T-helper 1 cell (primary cell): Measurements from ENCODE around the gene LARGE1.

ENCODE experiments used
- DNase-seq, 5 donors: peaks; one replicate each; pipeline ENCODE4 v3.0.0-alpha.2; 2012 to 2020

LARGE1 gene

DNA sequence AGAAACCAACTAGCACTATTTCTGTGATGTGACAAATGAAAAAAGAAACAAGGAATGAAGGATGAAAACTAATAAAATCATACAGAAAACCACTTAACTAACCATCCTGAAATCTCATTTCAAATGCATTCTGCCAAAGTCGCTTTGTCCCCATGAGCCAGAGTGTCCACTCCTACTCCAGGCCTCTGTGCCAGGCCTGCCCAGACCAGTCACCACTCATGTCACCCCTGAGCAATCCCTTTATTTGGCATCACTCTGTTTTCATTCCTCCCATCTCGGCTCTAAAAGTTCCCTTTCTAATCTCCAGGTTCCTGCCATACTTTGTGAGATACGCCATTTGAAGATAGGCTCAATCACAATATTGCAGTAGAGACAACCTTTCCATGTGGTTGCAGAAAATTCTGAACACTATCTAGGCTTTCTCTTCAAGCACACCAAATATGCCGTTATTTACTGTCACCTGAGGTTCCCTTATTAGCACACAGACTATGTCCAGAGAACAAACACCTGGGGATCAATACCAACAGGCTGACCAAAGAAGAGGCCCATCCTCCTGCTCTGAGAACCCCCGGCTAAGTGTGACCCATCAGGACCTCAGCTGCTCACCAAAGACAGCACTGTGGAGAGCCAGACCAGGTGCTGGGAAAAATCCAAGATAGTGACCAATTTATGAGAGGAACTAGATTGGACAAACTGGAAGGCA is 202.4 kb downstream of the LARGE1 start:
- no peak for DNase-seq

DNA sequence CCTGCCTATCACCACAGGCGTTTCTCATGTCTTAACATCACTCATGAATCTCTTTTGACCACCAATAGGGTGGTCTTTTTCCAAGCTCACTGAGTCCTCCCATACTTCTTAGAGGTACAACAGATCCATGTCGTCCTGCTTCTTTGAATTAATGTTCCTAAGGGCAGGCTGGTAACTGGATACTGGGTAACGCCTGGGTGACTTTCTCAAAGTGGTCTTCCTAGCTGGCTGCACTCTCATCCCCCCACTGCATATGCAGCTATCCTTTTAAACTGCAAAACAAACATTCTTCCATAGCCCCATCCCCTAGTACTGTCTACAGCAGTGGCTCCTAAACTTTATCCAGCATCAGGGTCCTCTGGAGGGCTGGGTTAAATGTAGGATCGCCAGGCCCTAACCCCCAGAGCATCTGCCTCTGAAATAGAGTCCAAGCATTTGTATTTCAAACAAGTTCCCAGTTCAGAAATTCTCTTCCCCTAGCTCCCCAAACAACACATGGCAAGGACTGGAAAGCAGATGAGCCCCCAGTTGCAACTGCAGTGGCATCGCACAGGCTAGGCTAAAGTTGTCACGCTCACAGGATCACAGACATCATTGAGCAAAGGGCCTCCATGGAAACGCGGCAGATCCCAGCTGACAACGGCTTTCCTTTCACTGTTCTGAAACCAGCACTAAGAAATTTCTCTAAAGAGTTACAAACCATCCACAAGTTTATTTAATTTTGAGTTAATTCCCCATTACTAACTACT is 204.9 kb downstream of the LARGE1 start:
- DNase-seq: no peak

DNA sequence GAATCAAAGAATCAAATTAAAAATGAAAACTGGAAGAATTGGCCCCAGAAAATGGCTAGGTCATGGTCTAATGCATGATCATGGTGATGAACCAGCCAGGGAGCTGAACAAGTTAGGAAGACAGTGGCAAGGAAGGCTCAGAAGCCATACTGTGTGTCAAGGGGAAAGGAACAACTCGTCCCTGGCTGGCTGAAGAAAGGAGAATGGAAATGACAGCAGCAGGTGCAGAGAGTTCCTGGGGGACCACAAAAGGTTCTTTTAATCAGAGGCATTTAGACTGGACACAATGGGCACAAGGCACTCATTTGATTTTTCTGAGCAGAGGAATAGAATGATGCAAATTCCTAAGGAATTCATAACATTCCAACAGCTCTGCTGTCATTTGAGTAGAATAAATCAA is 209.9 kb downstream of the LARGE1 start:
- DNase-seq: no peak

DNA sequence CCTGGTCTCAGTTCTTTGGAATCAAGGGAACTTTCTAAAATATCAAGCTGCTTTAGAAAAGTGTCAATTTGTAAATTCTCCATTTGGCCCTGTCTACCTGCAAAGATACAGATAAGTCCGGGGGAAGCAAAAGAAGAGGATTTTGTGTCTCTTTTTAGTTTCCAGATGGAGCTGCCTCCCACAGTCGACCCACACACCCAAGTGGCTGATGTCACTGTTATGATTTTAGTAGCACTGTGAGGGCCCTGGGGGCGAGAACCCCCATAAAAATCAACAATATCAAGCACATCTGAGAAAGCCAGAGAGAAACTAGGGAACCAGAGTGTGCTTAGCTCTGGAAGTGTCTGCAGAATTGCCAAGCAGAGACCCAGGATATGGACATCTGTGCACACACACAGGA is 212.7 kb downstream of the LARGE1 start:
- DNase-seq: no peak

DNA sequence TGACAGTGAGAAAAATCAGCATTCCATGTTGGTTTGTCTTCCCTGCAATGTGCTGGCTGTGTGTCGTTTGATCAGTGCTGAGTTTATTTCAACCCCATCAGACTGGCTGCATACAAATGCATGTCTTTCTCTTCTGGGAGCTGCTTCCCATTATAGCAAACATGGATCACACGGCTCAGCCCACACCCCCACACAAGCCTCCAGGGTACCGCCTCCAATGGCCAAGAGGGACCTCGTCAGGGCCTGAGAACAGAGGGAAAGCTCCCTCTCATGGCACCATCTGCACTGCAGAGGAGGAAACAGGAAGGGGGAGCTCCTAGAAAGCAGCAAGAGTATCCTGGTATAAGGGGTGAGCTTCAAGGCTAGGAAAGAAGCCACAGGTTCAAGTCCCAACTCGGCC is 214.2 kb downstream of the LARGE1 start:
- DNase-seq: no peak

DNA sequence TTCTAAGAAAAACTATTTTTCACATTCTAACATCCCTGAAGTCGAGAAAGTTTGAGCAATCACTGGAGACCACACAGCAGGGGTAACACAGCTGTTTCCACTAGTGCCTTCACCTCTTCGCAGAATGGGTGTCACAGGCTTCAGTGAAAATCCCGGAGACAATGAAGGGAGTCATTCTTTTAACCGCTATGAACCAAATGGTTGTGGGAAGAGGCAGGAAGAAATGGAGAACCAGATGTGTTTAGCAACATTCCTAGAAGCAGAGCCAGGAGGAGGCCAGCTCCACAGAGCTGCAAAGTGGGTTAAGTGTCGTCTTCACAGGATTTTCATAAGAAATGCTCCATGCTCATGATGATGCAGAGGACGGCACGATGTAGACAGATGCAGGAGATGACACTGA is 221.1 kb downstream of the LARGE1 start:
- DNase-seq: no peak

DNA sequence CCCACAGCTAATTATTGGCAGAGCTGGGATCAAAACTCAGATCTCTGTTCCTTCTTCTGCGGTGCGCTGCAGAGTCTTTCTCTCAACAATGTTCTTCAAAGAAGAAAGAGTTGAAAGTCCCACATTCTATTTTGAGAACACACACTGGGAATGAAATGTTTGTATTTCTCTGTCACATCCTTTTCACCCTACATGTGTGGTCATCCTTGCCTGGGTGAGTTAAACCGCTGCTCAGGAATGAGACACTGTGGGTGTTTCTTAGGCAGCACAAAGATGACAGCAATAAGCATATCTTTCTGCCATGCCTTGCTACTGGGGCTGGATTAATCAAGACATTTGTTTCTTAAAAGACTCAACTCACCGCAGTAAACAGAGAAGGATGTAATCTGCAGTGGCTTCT is 222.6 kb downstream of the LARGE1 start:
- no peak for DNase-seq

DNA sequence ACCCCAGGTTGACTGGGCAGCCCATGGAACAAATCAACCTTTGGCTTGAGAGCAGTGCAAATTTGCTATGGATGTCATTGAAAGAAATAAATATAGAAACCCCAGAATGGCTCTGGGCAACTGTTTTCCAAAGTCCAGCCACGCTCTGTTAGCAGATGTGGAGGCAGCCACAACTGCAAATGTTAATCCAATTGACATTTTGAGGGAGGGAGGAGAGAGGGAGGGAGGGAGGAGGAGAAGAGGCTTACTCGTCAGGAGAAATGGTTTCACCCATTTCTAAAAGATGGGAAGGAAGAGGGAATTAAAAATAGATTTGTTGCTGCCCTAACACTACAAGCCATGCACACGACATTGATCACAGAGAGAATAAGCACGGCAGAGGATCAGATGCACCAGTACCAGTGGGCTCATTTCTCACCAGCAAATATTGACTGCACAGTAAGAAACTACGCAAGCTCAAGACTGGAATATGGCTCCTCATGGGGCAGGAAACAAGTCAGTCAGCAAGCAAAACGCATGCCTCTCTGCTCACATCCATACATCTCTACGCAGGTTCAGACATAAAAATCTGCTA is 229.1 kb downstream of the LARGE1 start:
- no peak for DNase-seq

DNA sequence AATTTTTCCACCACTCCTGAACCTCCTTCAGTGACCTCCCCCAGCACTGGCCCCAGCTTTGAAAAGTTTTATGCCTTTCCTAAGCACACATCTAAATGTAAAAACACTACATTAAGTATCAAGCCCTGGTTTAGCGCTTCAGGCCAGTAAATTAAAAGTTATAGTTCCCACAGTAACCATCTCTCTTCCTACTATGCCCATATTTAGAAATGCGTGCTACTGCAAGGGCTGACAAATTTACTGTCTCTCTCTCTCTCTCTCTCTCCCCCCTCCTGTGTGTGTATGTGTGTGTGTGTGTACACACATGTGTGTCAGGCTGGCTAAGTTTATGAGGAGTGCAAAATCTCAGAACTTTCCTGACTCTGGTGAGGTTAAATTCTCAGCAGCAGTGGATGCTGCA is 231.4 kb downstream of the LARGE1 start:
- DNase-seq: no peak

DNA sequence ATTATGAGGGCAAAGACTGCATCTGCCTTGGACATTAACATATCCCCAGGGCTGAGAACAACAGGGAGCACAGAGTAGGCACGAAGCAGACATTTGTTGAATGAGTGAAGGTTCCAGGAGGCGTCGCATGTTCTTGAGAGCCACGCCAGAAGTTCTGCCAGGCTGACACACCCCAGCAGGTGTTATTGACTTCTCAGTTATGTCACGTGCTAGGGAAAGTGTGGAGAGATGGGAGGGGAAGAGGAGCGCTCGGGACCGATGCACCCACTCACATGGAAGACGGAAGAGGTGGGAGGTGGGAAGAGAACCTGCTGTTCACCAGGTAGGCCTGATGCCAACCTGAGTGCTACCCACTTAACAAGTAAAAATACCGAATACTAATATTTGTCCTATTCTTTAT is 232.8 kb downstream of the LARGE1 start:
- DNase-seq: no peak

DNA sequence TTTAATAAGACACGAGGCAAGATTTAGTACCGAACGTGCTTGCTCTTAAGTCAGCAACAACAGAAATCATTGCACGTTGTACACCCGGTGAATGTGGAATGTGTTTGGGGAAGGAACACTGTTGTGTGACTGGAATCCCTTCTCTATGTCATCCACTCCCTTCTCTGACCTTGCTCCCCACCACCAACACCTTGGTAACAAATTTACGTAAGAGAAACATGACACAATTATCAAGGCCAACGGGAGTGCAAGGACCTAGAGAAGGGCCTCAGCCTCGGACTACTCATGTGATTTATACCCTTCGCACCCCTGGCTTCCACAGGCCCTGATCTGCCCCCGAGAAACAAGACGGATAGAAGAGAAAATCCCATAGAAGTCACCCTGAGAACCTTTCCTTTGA is 236.2 kb downstream of the LARGE1 start:
- DNase-seq: no peak

DNA sequence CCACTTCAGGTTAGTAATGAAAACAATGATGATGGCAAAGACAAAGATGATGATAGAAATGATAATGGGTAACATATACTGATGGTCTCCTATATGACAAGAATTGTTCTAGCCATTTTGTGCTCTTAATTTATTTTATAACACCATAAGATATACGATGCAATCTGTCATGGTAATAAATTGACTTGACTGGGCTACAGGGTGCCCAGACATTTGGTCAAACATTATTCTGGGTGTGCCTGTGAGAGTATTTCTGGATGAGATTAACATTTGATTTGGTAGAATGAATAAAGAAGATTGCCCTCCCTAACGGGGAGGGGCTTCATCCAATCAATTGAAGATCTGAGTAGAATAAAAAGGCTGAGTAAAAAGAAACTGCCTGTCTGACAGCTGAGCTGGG is 237.3 kb downstream of the LARGE1 start:
- DNase-seq: no peak

DNA sequence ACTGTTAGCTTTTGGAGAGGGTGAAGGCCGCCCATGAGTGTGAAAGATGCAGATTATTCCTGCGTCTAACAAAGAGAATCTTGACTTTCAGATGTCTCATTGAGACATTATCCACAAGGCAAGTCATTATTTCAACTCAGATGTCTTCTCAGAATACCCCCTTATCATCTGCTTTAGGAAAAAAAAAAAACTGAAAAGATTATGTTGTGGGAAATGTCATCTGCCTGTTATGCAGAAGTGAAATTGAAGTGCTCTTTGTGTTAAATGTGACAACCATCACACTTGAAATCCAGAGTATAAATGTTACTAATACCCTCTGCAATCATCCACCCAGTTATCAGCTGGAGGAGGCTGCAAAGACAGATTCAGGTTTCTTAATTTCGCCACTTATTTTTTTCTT is 239.6 kb downstream of the LARGE1 start:
- DNase-seq: no peak

DNA sequence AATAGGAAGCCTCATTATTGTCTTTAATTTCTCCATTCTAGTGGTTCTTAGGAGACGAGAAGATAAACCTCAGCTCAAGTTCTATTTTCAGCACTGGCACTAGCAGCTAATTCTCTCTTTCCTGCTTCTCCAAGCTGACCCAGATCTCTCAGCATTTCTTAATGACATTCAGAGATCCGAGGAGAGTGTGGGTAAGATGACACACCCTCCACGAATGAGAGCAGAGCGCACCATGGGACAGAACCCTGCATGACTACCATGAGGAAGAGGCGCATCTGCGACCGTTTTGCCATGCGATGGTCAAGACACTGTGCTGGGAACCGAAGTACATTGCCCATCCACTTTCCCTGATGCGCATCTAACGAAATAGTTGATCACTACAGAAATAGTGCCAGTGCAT is 241.8 kb downstream of the LARGE1 start:
- DNase-seq: no peak

DNA sequence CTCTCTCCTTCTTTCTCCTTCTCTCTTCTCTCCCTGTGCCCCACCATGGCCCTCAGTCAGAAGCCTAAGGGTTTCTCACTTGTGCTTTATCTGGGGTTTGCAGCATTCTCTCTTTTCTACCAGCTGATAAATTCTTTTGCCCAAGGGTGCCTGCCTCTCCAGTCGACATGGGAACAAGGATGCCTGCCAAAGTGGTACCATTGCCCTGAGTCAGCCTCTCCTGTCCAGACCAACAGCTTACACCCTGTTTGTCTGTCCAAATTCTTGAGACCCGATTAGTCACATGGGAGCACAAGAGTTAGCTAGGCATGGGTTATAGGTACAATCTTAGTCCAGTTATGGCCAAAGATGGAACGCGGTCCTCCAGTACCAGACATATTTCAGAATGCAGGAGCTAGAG is 242.7 kb downstream of the LARGE1 start:
- DNase-seq: no peak

DNA sequence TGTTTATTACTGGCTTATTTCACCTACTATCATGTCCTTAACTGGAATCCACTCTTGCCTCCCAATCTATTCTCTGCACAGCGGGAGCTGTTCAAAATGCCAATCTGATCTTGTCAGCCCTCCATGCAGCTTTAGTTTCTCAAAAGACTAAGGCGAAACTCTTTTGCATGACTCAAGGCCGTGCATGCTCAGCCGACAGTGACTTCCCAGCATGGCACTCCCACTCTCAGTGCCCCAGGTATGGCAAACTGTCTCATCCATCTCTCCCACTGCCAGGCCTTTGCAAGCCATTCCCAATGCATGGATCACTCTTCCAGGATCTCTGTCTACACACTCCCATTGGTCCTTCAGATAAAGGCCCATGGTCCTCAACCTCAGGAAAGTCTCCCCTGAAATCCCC is 245.9 kb downstream of the LARGE1 start:
- no peak for DNase-seq

DNA sequence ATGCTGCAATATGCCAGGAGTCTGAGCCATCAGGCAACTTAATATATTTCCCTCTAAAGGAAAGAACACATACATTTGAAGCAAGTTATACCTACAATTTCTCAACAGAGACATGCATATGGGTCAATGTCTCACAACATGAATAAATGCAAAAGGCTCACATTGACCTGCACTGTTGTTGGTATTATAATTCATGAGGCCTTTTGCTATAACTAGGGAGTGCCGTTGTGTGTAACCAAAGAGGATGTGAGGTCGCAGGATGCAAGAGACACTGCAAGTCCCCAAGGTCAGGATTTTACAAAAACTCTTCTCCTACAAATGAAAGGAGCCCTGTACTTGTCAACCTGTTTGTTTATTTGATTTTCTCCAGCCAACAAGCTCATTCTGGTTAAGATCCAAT is 250.5 kb downstream of the LARGE1 start:
- no peak for DNase-seq

DNA sequence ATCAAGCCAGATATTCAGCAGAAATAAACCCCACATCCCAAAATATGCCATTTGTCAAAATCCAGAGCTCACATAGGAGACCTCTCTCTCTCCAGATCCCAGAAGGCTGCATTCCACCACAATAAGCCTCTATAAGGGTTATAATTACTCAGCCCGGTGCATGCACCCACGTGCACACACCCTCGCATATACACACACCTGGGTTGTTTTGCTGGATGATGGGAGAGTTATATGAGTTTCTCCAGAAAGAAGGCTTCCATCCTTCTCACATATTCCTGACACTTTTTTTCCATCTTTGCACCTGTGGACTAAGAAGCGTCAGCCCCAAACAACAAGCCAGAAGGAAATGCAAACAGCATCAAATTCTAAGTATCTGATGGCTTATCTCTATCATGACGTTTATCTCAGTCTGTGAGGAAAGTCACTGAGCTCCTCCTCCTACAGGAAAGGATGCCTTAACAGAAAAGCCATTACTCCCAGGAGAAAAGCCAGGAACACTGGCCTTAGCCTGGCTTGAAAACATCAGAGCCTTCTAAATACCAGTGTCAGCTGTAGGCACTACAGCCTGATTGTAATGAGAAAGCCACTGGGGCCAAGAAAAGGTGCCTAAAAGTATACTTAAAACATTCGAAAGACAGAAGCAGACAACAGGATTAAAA is 253.2 kb downstream of the LARGE1 start:
- DNase-seq: no peak

DNA sequence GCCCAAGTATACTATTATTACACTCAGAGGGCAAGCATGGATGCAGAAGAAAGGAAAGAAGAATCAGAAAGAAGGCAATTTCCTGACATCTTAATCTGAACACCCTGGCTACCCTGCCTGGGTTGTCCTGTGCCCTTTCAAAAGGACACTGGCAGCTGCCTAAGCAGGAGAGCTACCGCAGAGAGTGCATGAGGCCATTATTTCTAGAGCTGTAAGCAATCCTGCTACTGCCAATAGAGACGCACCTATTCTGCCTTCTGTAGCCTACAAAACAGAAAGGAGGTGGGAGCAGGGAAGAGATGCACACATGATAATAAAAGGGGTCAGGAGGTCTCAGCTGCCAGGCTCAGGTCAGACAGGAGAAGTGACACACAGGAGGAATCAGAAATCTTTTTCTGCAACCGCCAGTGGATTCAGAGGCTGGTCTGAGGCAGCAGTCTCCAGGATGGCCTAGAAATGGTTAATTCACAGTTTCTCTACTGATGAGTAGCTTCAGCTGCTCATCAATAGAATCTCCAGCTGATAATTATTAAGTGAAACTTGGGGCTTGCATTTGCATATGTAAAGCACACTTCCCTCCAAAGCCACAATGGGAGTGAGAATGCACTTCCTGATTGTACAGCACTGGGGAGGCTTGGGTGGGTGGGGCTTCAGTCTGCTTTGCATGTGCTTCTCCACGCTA is 253.9 kb downstream of the LARGE1 start:
- DNase-seq: no peak

DNA sequence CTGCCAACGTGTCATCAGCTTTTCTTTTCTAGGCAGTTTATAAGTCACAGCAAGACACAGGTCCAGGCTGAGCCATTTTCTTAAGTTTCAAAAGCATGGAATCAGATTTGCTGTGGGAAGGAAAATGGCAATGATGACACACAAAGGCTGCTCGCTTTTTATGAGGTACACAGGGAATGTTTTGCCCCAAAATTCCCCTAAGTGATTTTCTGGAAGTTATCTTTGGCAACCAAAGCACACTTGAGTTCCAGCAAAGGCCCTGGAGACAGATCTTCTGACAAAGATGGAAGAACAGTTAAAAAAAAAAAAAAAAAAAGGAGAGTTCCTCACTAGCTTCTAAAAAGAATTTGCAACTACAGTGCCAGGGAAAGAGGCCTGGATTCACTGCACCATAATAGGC is 260.8 kb downstream of the LARGE1 start:
- no peak for DNase-seq

DNA sequence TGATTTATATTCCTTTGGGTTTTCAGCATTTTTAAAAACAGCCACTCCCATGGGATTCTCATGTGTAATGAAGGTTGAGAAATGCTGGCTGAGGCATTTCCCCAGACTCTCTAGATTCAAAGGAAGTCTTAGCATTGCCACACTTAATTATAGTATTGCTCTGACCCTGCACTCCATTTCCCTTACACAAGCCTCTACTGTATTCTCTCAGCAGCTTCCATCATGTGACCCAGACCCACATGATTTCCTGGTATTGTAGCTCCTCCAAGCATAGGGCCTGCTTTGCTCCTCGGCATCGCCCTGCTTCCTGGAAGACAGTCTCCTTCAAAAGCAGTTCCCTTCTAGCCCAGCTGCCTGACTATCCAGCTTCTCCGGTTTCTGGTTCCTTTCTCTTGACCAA is 261.5 kb downstream of the LARGE1 start:
- DNase-seq: no peak

DNA sequence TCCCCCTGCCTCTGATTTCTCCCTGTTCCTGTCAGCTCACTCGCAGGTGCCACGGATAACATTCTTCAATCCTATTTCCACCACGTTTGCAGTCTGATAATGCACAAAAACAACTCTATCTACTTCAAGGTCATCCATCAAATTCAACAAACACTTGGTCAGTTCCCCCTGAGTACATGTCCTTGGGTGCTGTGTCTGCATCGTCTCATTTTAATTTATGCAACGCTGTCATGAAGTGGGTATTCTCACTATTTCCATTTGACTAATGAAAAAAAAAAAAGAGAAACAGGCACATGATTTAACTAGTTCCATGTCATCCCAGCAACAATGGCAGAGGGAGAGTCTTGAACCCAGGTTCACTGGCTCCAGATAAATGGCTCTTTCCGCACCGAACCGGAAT is 262.6 kb downstream of the LARGE1 start:
- no peak for DNase-seq
